AG09319 (cell line): ENCODE measurements around the gene CCDC188.

Experiments
- DNase-seq: peaks from one replicate; pipeline ENCODE4 v3.0.0-alpha.2; 2010; ENCODE audit warnings: low read depth; ENCODE audit errors: extremely low read depth
- TF ChIP-seq, protein P1 (sequence below): IDR thresholded peaks from 2 replicates; pipeline ENCODE4 v1.5.1; 2011; ENCODE audit warnings: low read depth, mild to moderate bottlenecking, inconsistent platforms, low read length, moderate library complexity

Gene CCDC188

DNA sequence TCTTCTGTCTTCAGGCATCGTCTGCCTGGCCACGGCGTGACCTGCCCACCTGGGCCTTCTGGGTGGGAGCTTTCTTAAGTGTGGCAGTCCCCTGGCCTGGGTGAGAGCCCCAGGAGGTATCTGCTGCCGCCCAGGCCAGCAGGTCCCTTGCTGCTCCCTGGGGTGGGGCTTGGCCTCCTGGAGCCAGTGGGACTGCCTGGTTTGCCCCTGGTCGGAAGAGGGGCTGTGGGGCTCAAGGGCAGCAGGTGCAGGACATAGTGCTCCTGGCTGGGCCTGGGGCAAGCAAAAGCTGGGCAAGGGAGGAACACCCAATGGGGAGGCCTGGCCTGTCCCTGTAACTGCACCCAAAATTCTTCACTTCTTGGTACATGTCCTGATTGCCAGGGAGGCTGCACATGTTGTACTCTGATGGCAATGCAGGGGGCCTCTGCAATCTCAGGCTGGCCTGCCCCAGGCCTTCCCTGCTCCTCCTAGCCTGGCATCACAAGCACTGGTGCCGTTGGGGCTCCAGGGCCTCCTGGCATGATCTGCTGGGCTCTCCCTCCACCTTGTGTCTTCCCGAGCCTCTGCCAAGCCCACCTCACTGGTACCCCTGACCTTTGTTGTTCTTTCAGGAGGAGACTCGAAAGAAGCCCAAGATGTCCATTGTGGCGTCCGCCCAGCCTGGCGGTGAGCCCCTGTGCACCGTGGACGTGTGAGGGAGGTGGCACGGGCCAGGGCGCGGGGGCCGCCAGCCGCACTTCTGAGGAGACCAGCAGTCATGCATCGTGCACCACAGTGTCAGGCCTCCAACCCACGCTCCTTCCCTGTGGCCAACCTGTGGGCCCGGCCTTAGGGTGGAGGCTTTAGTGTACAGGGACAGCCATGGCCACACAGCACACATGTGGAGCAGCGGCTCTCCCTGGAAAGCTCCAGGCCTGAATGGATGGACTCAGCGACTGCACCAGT, 41.2 kb downstream of the CCDC188 start:
- TF ChIP-seq, protein P1, sequence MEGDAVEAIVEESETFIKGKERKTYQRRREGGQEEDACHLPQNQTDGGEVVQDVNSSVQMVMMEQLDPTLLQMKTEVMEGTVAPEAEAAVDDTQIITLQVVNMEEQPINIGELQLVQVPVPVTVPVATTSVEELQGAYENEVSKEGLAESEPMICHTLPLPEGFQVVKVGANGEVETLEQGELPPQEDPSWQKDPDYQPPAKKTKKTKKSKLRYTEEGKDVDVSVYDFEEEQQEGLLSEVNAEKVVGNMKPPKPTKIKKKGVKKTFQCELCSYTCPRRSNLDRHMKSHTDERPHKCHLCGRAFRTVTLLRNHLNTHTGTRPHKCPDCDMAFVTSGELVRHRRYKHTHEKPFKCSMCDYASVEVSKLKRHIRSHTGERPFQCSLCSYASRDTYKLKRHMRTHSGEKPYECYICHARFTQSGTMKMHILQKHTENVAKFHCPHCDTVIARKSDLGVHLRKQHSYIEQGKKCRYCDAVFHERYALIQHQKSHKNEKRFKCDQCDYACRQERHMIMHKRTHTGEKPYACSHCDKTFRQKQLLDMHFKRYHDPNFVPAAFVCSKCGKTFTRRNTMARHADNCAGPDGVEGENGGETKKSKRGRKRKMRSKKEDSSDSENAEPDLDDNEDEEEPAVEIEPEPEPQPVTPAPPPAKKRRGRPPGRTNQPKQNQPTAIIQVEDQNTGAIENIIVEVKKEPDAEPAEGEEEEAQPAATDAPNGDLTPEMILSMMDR, result no peak
- DNase-seq, result no peak

DNA sequence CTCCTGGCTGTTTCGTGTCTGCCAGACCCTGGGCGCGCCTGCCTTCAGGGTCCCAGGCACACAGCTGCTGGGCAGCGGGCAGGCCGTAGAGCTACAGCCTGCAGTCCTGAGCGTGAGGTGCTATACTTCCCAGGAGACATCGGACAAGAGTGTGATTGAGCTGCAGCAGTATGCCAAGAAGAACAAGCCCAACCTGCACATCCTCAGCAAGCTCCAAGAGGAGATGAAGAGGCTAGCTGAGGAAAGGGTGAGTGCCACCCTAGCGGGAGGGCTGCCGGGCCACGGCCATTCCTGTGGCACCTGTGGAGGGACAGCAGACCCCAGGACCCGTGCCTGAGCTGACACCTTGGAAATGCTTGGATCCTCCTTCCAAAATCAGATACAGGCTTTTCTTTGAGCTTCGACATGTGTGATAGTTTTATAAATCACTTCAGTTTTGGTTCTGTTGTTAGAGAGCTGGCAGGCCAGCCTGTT, 42.1 kb downstream of the CCDC188 start:
- TF ChIP-seq, protein P1, result no peak
- DNase-seq, result no peak

DNA sequence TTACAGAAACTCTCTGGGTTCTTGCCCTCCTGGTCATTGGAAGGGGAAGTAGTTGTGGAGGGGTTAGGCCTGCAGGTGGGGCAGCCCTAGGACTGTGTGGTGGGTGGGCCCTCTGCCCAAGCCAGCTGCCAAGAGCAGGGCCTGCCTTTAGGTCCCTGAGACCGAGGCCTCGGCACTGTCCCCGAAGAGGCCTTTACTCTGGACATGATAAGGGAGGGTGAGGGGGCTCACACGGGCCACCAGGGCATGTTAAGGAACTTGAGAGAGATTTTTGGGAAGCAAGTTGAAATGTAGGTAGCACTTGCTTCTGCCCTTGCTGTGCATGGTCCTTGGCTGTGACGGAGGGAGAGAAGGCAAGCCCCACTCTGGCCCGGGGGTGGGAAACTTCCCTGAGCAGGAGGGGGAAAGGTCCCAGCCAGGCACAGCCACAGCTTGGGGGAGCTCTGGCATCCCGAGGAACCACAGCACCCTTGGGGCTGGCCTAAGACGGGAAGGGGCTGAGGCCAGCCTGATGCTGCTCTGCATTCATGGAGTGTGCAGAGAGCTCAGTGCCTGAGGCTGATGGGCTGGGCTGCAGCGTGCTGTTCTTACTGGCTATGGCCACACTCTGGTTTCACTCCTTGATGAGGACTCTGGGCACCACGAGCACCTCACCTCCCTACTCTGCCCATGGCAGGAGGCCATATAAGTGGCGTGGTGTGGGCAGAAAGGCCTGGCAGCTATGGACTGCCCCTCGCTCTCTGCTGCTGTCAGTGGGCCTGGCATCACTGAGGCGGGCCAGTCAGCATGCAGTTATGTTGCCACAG, 42.7 kb downstream of the CCDC188 start:
- TF ChIP-seq, protein P1, result no peak
- no peak for DNase-seq

DNA sequence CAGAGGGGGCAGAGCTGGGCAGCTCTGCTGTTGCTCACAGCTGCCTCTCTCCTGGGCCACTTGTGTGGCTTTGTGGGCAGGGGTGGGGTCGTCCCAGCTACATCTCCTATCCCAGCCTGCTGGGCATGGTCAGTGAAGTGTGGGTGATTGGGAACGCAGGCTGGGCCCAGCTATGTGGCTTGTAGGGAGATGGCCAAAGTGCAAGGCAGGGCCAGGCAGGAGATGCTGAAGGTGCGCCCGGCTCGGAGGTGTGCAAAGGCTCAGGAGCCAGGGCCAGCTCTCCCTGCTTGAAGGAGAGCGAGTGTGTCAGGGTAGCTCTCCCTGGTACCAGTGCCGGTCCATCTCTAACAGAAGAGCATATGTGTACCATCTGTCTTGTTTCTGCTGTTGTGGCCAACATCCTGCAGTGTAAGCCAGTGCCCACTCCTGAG, 43.4 kb downstream of the CCDC188 start:
- DNase-seq, result no peak
- TF ChIP-seq, protein P1, result no peak

DNA sequence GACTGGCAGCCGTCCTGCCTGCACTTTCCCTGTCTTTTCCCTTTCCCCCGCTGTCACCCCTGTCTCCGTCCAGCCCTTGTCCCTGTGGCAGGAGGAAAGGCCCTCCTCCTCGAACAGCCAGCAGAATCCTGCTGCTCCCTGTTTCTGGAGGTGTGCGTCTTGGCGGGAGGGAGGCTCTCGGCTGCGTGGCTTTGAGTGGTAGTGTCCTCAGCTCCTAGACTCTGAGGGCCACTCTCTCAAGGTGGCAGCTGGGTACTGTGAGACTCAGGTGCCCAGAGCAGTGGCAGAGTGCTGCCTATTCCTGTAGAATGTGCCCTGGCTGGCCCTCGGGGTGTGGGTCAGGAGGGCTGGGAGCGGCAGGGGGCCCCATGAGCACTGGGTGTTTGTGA, 44.0 kb downstream of the CCDC188 start:
- DNase-seq, result no peak

DNA sequence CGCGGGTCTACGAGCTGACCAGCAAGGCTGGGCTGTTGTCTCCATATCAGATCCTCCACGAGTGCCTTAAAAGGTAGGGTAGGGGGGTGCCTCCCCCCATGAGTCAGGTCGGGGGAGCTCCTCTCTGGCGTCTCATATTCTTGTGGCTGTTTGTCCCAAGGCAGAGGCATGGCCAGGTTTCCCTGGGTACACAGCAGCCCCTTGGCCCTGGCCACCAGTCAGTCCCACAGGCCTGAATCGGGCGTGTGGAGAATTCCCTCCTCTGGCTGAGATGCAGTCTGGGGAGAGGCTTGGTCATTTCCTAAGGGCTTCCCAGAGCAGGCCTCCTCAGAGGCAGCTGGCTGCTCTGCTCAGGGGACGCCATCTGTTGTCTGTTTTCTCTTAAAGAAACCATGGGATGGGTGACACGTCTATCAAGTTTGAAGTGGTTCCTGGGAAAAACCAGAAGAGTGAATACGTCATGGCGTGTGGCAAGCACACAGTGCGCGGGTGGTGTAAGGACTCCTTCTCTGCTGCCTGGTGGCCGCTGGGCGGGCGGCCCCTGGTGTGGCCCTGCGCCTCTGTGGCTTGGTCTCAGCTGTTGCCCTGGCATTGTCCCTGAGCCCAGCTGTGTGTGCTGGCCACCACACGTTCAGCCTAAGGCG, 44.5 kb downstream of the CCDC188 start:
- DNase-seq, result no peak
- TF ChIP-seq, protein P1, result no peak

More for the DNA sequence above, 44.0 kb downstream of the CCDC188 start:
- TF ChIP-seq, protein P1, result no peak
